Measurements from ENCODE around the gene LSM14A. TPM values are rescaled to one million over a fixed set of nuclear protein-coding genes. Genes with fewer than 3 reads are reported as not detected.
"Not testable (repeated sequence)": the region's sequence is repeated elsewhere in the genome, so short reads cannot be mapped to it uniquely, and the experiment has no call there.

Gene LSM14A
- total RNA-seq, 1 experiment from 2014 or later: 67.4 TPM

GRCh38 chr19:34241513-34242337 is 69.4 kb downstream of the LSM14A start:
- DNase-seq (peak; percentile 55), ATAC-seq (peak; percentile 92)
- Histone ChIP-seq H3K4me3 (ENCODE audit: low read length) (no peak overlapping the region), H4K20me1 (ENCODE audit: low read length) (no peaks in the 10 kb centered on the region), H3K9me2 (replicated peaks; ENCODE audit: low read length) (no peaks in the 10 kb centered on the region), H3K36me3 (ENCODE audit: low read depth, low read length) (no peaks in the 10 kb centered on the region), H3F3A (ENCODE audit: low read length, unreplicated experiment) (no peaks in the 10 kb centered on the region), H3K9me3 (ENCODE audit: low read length) (no peaks in the 10 kb centered on the region), H2AFZ (ENCODE audit: low read length) (no peak overlapping the region), H3K9ac (ENCODE audit: low read length) (no peak overlapping the region), H3K79me2 (ENCODE audit: low read length) (no peaks in the 10 kb centered on the region), H3K27ac (ENCODE audit: low read length) (no peak overlapping the region), H3K27me3 (ENCODE audit: low read length) (no peaks in the 10 kb centered on the region), H3K4me2 (ENCODE audit: low read length) (no peak overlapping the region), H3K4me1 (ENCODE audit: insufficient read depth, low read length) (no peaks in the 10 kb centered on the region)
- ChIA-PET POLR2A (ENCODE audit: unreplicated experiment) (no interaction called here), CTCF (no interaction called here)
- no TSS peak for BruUV-seq (replicated peaks)
- intact Hi-C loops (cut with micrococcal nuclease): no loop called here
- TF ChIP-seq CTCF (conservative IDR thresholded peaks at IDR 0.05; ENCODE audit: low read depth, low read length) (peak; percentile 56), EZH2phosphoT487 (IDR thresholded peaks at IDR 0.05; ENCODE audit: borderline replicate concordance, low read length) (no peak)

- not testable (repeated sequence) for H2AFZ ChIP-seq (ENCODE audit: low read length)
Measured at GRCh38 chr19:34243138-34243875, 71.0 kb downstream of the LSM14A start.

GRCh38 chr19:34243876-34244578 is 71.7 kb downstream of the LSM14A start:
- DNase-seq: no peak
- CTCF ChIA-PET: no interaction called here
- H3K27me3 ChIP-seq (ENCODE audit: low read length): no peaks in the 10 kb centered on the region
- TF ChIP-seq EZH2 (IDR thresholded peaks at IDR 0.05; ENCODE audit: low read length, unreplicated experiment) (no peak), CTCF (conservative IDR thresholded peaks at IDR 0.05; ENCODE audit: low read depth, low read length) (no peak), EZH2phosphoT487 (IDR thresholded peaks at IDR 0.05; ENCODE audit: borderline replicate concordance, low read length) (no peak)
- no peaks in the 10 kb centered on the region for H3K79me2 ChIP-seq (ENCODE audit: low read length)
- no peak overlapping the region for H3K4me2 ChIP-seq (ENCODE audit: low read length)
- POLR2A ChIA-PET (ENCODE audit: unreplicated experiment): no interaction called here
- H3K9ac ChIP-seq (ENCODE audit: low read length): no peak overlapping the region
- H3K9me2 ChIP-seq (replicated peaks; ENCODE audit: low read length): no peaks in the 10 kb centered on the region
- no peaks in the 10 kb centered on the region for H3K36me3 ChIP-seq (ENCODE audit: low read depth, low read length)
- BruUV-seq (replicated peaks): no TSS peak
- no peak overlapping the region for H3K4me3 ChIP-seq (ENCODE audit: low read length)
- no peaks in the 10 kb centered on the region for H4K20me1 ChIP-seq (ENCODE audit: low read length)
- intact Hi-C loops (cut with micrococcal nuclease): no loop called here
- no peak overlapping the region for H2AFZ ChIP-seq (ENCODE audit: low read length)
- ATAC-seq: no peak
- no peak overlapping the region for H3K27ac ChIP-seq (ENCODE audit: low read length)
- no peaks in the 10 kb centered on the region for H3F3A ChIP-seq (ENCODE audit: low read length, unreplicated experiment)
- H3K9me3 ChIP-seq (ENCODE audit: low read length): no peaks in the 10 kb centered on the region
- H3K4me1 ChIP-seq (ENCODE audit: insufficient read depth, low read length): no peaks in the 10 kb centered on the region

More at GRCh38 chr19:34243138-34243875, 71.0 kb downstream of the LSM14A start:
- H3K27me3 ChIP-seq (ENCODE audit: low read length); H3K9ac ChIP-seq (ENCODE audit: low read length); H3K9me3 ChIP-seq (ENCODE audit: low read length); POLR2A ChIA-PET (ENCODE audit: unreplicated experiment); H3K4me3 ChIP-seq (ENCODE audit: low read length); BruUV-seq (replicated peaks); CTCF ChIA-PET; DNase-seq; H3K36me3 ChIP-seq (ENCODE audit: low read depth, low read length); ATAC-seq; H3K79me2 ChIP-seq (ENCODE audit: low read length); H4K20me1 ChIP-seq (ENCODE audit: low read length); H3F3A ChIP-seq (ENCODE audit: low read length, unreplicated experiment); H3K4me2 ChIP-seq (ENCODE audit: low read length); H3K27ac ChIP-seq (ENCODE audit: low read length); intact Hi-C loops (cut with micrococcal nuclease); H3K9me2 ChIP-seq (replicated peaks; ENCODE audit: low read length); H3K4me1 ChIP-seq (ENCODE audit: insufficient read depth, low read length): not testable (repeated sequence)

All from PC-3 (cell line).